GM12878 (cell line): ENCODE measurements around the gene MEX3D. TPM values are rescaled to one million over a fixed set of nuclear protein-coding genes. Genes with fewer than 3 reads are reported as not detected.

ENCODE experiments used
- BCLAF1 ChIP-seq: fragments of 450-650 bp; IDR thresholded peaks from 2 replicates; pipeline ENCODE4 v1.6.1; 2017; ENCODE audit warnings: antibody characterized with exemption, mild to moderate bottlenecking, moderate library complexity
- BRCA1 ChIP-seq: IDR thresholded peaks from 2 replicates; pipeline ENCODE4 v1.6.1; 2011; ENCODE audit warnings: low read depth, low read length, improper control_type of control experiment
- CREM ChIP-seq: IDR thresholded peaks from 2 replicates; pipeline ENCODE4 v1.6.1; 2014; ENCODE audit warnings: antibody characterized with exemption, low read depth
- EED ChIP-seq: sonication (generic); IDR thresholded peaks from 2 replicates; pipeline ENCODE4 v1.6.1; 2016; ENCODE audit warnings: antibody characterized with exemption, low read depth
- ELK1 ChIP-seq: IDR thresholded peaks from 2 replicates; pipeline ENCODE4 v1.6.1; 2012; ENCODE audit warnings: low read depth, low read length, improper control_type of control experiment
- GABPA ChIP-seq: IDR thresholded peaks from 2 replicates; pipeline ENCODE4 v1.6.1; 2014; ENCODE audit warnings: antibody characterized with exemption, low read depth, mild to moderate bottlenecking, inconsistent platforms
- HDGF ChIP-seq: fragments of 450-650 bp; IDR thresholded peaks from 2 replicates; pipeline ENCODE4 v1.6.1; 2016; ENCODE audit warnings: antibody characterized with exemption
- IKZF1 ChIP-seq: fragments of 450-650 bp; conservative IDR thresholded peaks from 2 replicates; pipeline ENCODE4 v1.6.1; 2017; ENCODE audit warnings: antibody characterized with exemption, mild to moderate bottlenecking
- RELB ChIP-seq: fragments of 450-650 bp; IDR thresholded peaks from 2 replicates; pipeline ENCODE4 v1.6.1; 2017; ENCODE audit warnings: low read depth, mild to moderate bottlenecking, moderate library complexity
- SMAD1 ChIP-seq: fragments of 450-650 bp; IDR thresholded peaks from 2 replicates; pipeline ENCODE4 v1.6.1; 2018; ENCODE audit warnings: mild to moderate bottlenecking, low read depth; ENCODE audit not compliant: partially characterized antibody
- SMARCA5 ChIP-seq: fragments of 450-650 bp; IDR thresholded peaks from 2 replicates; pipeline ENCODE4 v1.6.1; 2017; ENCODE audit warnings: mild to moderate bottlenecking
- TCF7 ChIP-seq: IDR thresholded peaks from 2 replicates; pipeline ENCODE4 v1.6.1; 2014; ENCODE audit warnings: antibody characterized with exemption, borderline replicate concordance
- ZNF384 ChIP-seq: IDR thresholded peaks from 2 replicates; pipeline ENCODE4 v1.6.1; 2012; ENCODE audit warnings: low read depth, mild to moderate bottlenecking, low read length, improper control_type of control experiment, borderline replicate concordance
- polyA plus RNA-seq, 11 experiments: library from polyadenylated mRNA; depleted of rRNA in 4 of 11; unstranded in 6 of 11; stranded (reverse) in 5 of 11; fragments of >200 nt; fragmentation: Nextera tagmentation in 4 of 11; fragmentation: Illumina TruSeq in 1 of 11; extraction: Ambion mirVana in 4 of 11; extraction: Trizol in 1 of 11; gene quantifications; 1 replicate in 1 of 11; 2 replicates in 10 of 11; pipeline versions ENCODE4 v1.2.1 to v1.2.3, GENCODE V29; 2011 to 2016; ENCODE audit warnings: inconsistent platforms in 2 of 11, missing spikeins in 2 of 11, low read depth in 1 of 11
- total RNA-seq, 4 experiments: library from RNA; depleted of rRNA in 3 of 4; stranded (reverse); fragments of >200 nt in 3 of 4; fragmentation: Illumina TruSeq in 1 of 4; extraction: Trizol in 1 of 4; gene quantifications; 2 replicates each; pipeline versions ENCODE4 v1.2.1 to v1.2.3, GENCODE V29; 2013 to 2021
- TF ChIP-seq, protein P1 (sequence below): fragments of 450-650 bp; IDR thresholded peaks from 2 replicates; pipeline ENCODE4 v1.6.1; 2016; ENCODE audit warnings: mild to moderate bottlenecking, moderate library complexity, borderline replicate concordance
- TF ChIP-seq, protein P2 (sequence below): IDR thresholded peaks from 2 replicates; pipeline ENCODE4 v1.6.1; 2012; ENCODE audit warnings: mild to moderate bottlenecking, low read depth, low read length

The MEX3D gene
- total and polyA plus RNA-seq, 10 of the 15 experiments (the other 5 are each of a cell fraction or from before 2014, with no cell fraction given), result 0.18 to 6.8 (median 0.81) TPM

GRCh38 chr19:1592024-1592754 is 24.1 kb upstream of the MEX3D start (continued):
- TF ChIP-seq ZNF384 (no peak), GABPA (no peak), ELK1 (no peak), SMARCA5 (peak; percentile 82), IKZF1 (peak; percentile 94), RELB (no peak), EED (no peak), CREM (peak; percentile 44; the same call in 1 of the 2 replicates), TCF7 (no peak), SMAD1 (no peak), HDGF (no peak), BCLAF1 (0 out of 2 replicates have a peak, but pooled peaks have one; percentile 53), BRCA1 (no peak)
- TF ChIP-seq, protein P1, sequence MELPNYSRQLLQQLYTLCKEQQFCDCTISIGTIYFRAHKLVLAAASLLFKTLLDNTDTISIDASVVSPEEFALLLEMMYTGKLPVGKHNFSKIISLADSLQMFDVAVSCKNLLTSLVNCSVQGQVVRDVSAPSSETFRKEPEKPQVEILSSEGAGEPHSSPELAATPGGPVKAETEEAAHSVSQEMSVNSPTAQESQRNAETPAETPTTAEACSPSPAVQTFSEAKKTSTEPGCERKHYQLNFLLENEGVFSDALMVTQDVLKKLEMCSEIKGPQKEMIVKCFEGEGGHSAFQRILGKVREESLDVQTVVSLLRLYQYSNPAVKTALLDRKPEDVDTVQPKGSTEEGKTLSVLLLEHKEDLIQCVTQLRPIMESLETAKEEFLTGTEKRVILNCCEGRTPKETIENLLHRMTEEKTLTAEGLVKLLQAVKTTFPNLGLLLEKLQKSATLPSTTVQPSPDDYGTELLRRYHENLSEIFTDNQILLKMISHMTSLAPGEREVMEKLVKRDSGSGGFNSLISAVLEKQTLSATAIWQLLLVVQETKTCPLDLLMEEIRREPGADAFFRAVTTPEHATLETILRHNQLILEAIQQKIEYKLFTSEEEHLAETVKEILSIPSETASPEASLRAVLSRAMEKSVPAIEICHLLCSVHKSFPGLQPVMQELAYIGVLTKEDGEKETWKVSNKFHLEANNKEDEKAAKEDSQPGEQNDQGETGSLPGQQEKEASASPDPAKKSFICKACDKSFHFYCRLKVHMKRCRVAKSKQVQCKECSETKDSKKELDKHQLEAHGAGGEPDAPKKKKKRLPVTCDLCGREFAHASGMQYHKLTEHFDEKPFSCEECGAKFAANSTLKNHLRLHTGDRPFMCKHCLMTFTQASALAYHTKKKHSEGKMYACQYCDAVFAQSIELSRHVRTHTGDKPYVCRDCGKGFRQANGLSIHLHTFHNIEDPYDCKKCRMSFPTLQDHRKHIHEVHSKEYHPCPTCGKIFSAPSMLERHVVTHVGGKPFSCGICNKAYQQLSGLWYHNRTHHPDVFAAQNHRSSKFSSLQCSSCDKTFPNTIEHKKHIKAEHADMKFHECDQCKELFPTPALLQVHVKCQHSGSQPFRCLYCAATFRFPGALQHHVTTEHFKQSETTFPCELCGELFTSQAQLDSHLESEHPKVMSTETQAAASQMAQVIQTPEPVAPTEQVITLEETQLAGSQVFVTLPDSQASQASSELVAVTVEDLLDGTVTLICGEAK, result no peak
- TF ChIP-seq, protein P2, sequence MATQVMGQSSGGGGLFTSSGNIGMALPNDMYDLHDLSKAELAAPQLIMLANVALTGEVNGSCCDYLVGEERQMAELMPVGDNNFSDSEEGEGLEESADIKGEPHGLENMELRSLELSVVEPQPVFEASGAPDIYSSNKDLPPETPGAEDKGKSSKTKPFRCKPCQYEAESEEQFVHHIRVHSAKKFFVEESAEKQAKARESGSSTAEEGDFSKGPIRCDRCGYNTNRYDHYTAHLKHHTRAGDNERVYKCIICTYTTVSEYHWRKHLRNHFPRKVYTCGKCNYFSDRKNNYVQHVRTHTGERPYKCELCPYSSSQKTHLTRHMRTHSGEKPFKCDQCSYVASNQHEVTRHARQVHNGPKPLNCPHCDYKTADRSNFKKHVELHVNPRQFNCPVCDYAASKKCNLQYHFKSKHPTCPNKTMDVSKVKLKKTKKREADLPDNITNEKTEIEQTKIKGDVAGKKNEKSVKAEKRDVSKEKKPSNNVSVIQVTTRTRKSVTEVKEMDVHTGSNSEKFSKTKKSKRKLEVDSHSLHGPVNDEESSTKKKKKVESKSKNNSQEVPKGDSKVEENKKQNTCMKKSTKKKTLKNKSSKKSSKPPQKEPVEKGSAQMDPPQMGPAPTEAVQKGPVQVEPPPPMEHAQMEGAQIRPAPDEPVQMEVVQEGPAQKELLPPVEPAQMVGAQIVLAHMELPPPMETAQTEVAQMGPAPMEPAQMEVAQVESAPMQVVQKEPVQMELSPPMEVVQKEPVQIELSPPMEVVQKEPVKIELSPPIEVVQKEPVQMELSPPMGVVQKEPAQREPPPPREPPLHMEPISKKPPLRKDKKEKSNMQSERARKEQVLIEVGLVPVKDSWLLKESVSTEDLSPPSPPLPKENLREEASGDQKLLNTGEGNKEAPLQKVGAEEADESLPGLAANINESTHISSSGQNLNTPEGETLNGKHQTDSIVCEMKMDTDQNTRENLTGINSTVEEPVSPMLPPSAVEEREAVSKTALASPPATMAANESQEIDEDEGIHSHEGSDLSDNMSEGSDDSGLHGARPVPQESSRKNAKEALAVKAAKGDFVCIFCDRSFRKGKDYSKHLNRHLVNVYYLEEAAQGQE, result 0 out of 2 replicates have a peak, but pooled peaks have one; percentile 14
